Effector memory CD8-positive, alpha-beta T cell (primary cell): Measurements from ENCODE around the gene SEPTIN11.
A peak's percentile ranks its signal among the peaks of the same experiment; 100 is the strongest.

ENCODE experiments used
- ATAC-seq: fragments of 150-1000 bp; cut with Tn5 transposase; replicated peaks from 2 replicates; pipeline ENCODE4 v1.10.0; 2021; ENCODE audit warnings: mild to moderate bottlenecking, moderate library complexity
- DNase-seq, 3 experiments: peaks; one replicate each; pipeline ENCODE4 v3.0.0; 2021
- H3K27ac Mint-ChIP-seq, 2 donors: one replicate each; pipeline ENCODE4 v1.8.0; 2022; ENCODE audit warnings: mild to moderate bottlenecking in 2 of 2, mixed read lengths in 2 of 2, moderate library complexity in 2 of 2
- H3K27me3 Mint-ChIP-seq, 2 donors: one replicate each; pipeline ENCODE4 v1.8.0; 2022; ENCODE audit warnings: mixed read lengths in 2 of 2
- H3K36me3 Mint-ChIP-seq: one replicate; pipeline ENCODE4 v1.8.0; 2022; ENCODE audit warnings: mild to moderate bottlenecking, moderate library complexity, mixed read lengths; ENCODE audit not compliant: insufficient read depth
- H3K4me1 Mint-ChIP-seq, 2 donors: one replicate each; pipeline ENCODE4 v1.8.0; 2022; ENCODE audit warnings: low read depth in 2 of 2, mixed read lengths in 2 of 2
- H3K4me3 Mint-ChIP-seq, 2 donors: one replicate each; pipeline ENCODE4 v1.8.0; 2022; ENCODE audit warnings: mild to moderate bottlenecking in 2 of 2, mixed read lengths in 2 of 2, moderate library complexity in 2 of 2
- H3K9me3 Mint-ChIP-seq, 2 donors: one replicate each; pipeline ENCODE4 v1.8.0; 2022; ENCODE audit warnings: mixed read lengths in 2 of 2

Gene SEPTIN11

DNA sequence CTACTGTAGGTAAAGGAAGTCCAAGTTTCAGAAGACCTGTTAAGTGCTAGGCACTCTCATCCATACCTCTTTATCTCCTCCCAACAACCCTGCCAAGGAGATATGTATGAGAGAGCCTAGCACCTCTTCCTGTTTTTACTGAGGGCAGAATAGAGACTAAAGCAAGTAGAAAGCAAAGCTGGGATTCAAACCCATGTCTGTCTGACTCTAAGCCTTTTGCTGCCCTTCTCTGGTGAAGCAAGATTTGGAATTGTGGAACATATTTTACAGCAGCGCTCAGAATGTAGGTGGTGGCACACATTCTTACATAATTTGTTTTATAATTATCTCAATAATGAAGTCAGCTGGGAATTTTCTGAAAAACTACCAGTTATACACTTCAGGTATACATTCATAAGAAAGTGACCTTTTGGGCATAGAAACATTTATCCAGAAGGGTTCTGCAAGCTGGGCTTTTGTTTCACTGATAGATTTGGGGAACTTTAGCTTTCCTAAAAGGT is 41.7 kb downstream of the SEPTIN11 start:
- Mint-ChIP-seq H3K4me3 (peak overlapping the region in 1 of 2 donors; percentile 34), H3K4me1 (peaks cover 37 to 42% of the 10 kb centered on the region in 2 donors), H3K27ac (no peak overlapping the region), H3K9me3 (peaks cover 0 to 3% of the 10 kb centered on the region in 2 donors), H3K36me3 (peaks cover 14% of the 10 kb centered on the region), H3K27me3 (no peaks in the 10 kb centered on the region)
- no peak for DNase-seq
- ATAC-seq, result no peak

DNA sequence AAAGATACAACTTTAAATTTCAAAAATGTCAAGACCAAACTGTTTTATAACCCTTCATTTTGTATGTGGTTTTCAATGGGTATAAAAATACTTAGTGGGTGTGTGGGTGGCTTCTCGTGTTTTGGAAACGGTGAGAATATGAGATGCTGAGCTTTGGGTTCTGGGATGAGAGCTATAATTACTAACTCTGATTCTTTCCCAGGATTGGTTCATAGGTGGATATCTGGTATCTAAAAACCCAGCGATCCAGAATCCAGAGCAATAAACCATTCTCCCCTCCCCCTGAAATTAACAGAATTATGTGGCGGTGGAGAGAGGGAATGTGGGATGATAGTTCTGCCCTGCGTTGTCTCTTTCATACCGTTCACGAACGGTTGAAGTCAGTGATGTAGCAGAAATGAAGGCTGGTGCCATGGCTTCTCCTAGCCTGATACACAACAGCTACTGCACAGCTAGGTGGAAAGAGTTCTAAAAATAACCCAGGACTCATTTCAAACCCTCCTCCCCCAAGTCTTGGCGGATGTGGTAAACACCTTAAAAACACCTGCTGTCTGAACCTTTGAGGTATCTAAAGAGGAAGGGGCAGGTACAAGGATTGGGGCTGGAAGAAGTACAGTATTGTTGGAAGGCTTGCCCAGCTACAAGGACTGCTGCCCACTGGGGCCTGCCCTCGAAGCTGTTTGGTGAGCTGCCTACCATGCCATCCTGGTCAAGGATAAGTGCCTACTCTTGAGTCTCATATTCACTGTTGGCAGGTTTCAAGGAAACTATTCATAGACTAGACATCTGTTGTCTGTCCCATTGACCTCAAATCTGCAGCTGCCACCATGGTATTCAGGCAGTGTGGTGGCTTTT is 44.5 kb downstream of the SEPTIN11 start:
- Mint-ChIP-seq H3K27ac (peak overlapping the region in 1 of 2 donors; percentile 7), H3K27me3 (no peaks in the 10 kb centered on the region), H3K36me3 (peaks cover 18% of the 10 kb centered on the region), H3K9me3 (peaks cover 0 to 3% of the 10 kb centered on the region in 2 donors), H3K4me1 (peaks cover 31 to 35% of the 10 kb centered on the region in 2 donors), H3K4me3 (peak overlapping the region; percentile 55 to 57)
- ATAC-seq (peak; percentile 64), DNase-seq (peak; percentile 29 to 40 (median 33))

DNA sequence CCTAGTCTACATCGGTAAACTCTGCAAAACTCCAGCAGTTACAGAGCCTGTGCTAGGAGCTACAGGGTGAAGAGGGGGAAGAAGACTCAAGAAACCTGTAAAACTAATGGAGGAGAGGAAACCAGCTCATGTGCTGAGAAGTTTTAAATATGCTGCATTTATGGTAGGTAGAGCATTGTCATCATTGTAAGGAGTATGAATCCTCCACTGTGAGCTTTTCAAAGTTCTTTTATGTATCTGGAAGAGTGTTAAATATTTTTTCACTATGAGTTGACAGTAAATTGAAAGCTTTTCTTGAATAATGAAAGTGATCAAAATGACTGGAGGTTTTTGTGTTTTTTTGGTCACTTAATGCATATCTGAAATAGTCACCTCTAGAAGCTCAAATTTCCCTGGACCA is 46.2 kb downstream of the SEPTIN11 start:
- H3K27ac Mint-ChIP-seq, result no peak overlapping the region

DNA sequence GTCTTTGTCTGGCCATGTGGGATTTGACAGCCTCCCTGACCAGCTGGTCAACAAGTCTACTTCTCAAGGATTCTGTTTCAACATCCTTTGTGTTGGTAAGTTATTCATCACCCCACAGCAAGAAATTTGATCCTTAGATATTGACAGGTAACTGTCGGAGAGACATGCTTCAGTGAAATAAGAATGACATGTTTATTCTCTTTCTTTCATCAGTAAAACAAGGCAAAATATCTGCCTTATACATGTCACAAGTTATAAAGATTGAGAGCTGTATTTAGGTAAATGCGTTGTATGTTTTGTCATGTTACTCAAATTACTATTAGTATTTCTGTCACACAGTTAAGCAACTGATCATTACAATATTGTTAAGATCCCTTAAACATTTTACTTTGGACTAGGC is 46.9 kb downstream of the SEPTIN11 start:
- H3K36me3 Mint-ChIP-seq, result peaks cover 8% of the 10 kb centered on the region
- ATAC-seq, result no peak
- H3K9me3 Mint-ChIP-seq, result no peaks in the 10 kb centered on the region
- H3K4me3 Mint-ChIP-seq, result no peak overlapping the region
- no peaks in the 10 kb centered on the region for H3K27me3 Mint-ChIP-seq
- peaks cover 17 to 27% of the 10 kb centered on the region in 2 donors for H3K4me1 Mint-ChIP-seq
- no peak for DNase-seq
- no peak overlapping the region for H3K27ac Mint-ChIP-seq

More for the DNA sequence above, 46.2 kb downstream of the SEPTIN11 start:
- H3K36me3 Mint-ChIP-seq, result peaks cover 11% of the 10 kb centered on the region
- no peaks in the 10 kb centered on the region for H3K9me3 Mint-ChIP-seq
- no peak overlapping the region for H3K4me3 Mint-ChIP-seq
- no peaks in the 10 kb centered on the region for H3K27me3 Mint-ChIP-seq
- no peak for DNase-seq
- no peak for ATAC-seq
- H3K4me1 Mint-ChIP-seq, result peaks cover 21 to 28% of the 10 kb centered on the region in 2 donors

DNA sequence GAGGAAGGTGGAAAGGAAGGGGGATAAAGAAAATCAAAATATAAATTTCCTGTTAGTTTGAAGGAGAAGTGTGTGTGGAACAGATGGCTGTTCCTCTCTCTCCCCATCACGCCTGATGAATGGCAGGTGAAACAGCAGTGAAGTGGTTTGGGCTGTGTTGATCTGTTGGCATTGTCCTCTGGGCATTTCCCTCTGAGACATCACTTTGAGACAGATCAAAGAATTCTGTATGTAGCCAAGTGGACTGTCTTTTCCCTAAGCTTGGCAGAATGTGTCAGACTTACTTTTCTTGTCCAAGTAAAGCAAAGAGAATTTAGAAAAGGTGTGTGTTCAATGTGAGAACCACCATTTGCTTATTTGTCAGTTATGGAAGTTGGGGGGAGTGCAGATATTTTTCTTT is 47.5 kb downstream of the SEPTIN11 start:
- Mint-ChIP-seq H3K4me3 (no peak overlapping the region), H3K36me3 (peaks cover 8% of the 10 kb centered on the region), H3K27ac (no peak overlapping the region), H3K9me3 (no peaks in the 10 kb centered on the region), H3K27me3 (no peaks in the 10 kb centered on the region), H3K4me1 (peaks cover 17 to 24% of the 10 kb centered on the region in 2 donors)
- ATAC-seq (no peak), DNase-seq (no peak)

DNA sequence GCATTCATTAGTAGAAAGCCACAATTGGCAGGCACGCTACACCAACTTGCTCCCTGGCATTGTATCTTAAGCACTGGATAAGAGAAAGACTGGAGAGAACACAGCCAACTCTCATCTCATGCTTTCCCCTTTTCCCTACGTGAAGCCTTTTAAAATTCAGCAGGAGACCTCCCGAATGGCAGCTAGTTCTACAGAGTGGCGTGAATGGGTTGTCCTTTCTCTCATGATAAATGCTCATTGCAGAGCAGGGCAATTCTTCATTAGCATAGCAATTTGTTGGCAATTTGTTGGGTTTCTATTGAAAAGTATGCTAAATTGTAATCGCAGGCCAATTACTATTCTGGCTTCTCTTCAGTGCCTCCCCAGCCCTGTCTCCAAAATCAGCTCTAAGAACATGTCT is 48.0 kb downstream of the SEPTIN11 start:
- no peak overlapping the region for H3K27ac Mint-ChIP-seq
- H3K27me3 Mint-ChIP-seq, result no peaks in the 10 kb centered on the region
- H3K4me1 Mint-ChIP-seq, result peaks cover 17 to 20% of the 10 kb centered on the region in 2 donors
- H3K9me3 Mint-ChIP-seq, result no peaks in the 10 kb centered on the region
- peaks cover 8% of the 10 kb centered on the region for H3K36me3 Mint-ChIP-seq
- H3K4me3 Mint-ChIP-seq, result no peak overlapping the region
- no peak for DNase-seq
- ATAC-seq, result no peak

DNA sequence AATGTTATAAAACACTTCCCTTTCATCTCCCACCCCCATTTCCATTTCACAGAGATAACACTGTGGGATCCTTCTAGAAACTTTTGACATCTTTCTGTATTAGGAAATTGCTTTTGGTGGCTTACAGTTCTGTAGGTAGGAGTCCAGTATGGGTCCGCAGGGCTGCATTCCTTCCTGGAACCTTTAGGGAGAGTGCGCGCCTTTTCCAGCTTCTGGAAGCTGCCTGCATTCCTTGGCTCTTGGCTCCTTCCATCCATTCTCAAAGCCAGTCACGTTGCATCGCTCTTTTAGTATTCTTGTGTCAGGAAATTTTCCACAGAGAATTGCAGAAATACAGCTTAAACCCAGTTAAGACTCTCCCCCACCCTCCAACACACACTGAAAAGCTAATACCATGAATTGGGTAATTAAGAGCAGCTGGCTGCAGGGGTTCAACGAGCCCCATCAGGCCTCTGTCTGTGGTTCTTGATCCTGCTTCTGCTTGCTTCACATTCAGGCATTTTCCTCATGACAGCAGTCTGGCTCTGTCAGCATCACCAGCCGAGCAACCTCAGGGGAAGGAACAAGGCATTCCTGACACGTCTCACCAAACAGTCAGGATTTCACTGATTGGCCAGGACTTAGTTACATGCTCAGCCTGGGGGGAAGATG is 48.8 kb downstream of the SEPTIN11 start:
- H3K36me3 Mint-ChIP-seq, result peaks cover 8% of the 10 kb centered on the region

More for the DNA sequence above, 48.8 kb downstream of the SEPTIN11 start:
- Mint-ChIP-seq H3K9me3 (no peaks in the 10 kb centered on the region), H3K27me3 (no peaks in the 10 kb centered on the region), H3K27ac (no peak overlapping the region), H3K4me1 (peaks cover 11 to 12% of the 10 kb centered on the region in 2 donors), H3K4me3 (no peak overlapping the region)
- DNase-seq (no peak), ATAC-seq (no peak)
